Left lung (tissue), 10 donors: ENCODE measurements around the gene CDK14. TPM values are rescaled to one million over a fixed set of nuclear protein-coding genes. Genes with fewer than 3 reads are reported as not detected.

Experiments
- ATAC-seq: fragments of 200-7000 bp; cut with Tn5 transposase; one replicate; pipeline ENCODE4 v1.9.1; 2020; ENCODE audit warnings: moderate library complexity
- DNase-seq, 4 donors: peaks; one replicate each; pipeline ENCODE4 v3.0.0-alpha.2; 2013 to 2020
- H3K27ac ChIP-seq, 2 donors: fragments of 200-600 bp; sonication (generic) in 1 of 2; one replicate each; pipeline versions ENCODE4 v1.5.0 to v1.8.0; 2020 to 2021
- H3K27me3 ChIP-seq, 2 donors: fragments of 200-600 bp; sonication (generic) in 1 of 2; one replicate each; pipeline versions ENCODE4 v1.5.0 to v1.8.0; 2020 to 2021
- H3K36me3 ChIP-seq, 2 donors: fragments of 200-600 bp; sonication (generic) in 1 of 2; one replicate each; pipeline versions ENCODE4 v1.5.0 to v1.8.0; 2020 to 2021
- H3K4me1 ChIP-seq, 2 donors: fragments of 200-600 bp; one replicate each; pipeline ENCODE4 v1.8.0; 2021
- H3K4me3 ChIP-seq, 2 donors: fragments of 200-600 bp; sonication (generic) in 1 of 2; one replicate each; pipeline versions ENCODE4 v1.5.0 to v1.8.0; 2020 to 2021; ENCODE audit warnings: mild to moderate bottlenecking in 1 of 2
- H3K9me3 ChIP-seq, 2 donors: fragments of 200-600 bp; sonication (generic) in 1 of 2; one replicate each; pipeline versions ENCODE4 v1.5.0 to v1.8.0; 2020 to 2021
- CTCF ChIP-seq, 2 donors: fragments of 200-600 bp; sonication (generic) in 1 of 2; IDR thresholded peaks; one replicate each; pipeline versions ENCODE4 v1.5.0 to v1.8.0; 2021; ENCODE audit warnings: antibody characterized with exemption in 2 of 2
- intact Hi-C, 2 donors: fragments of 100-400 bp; cut with DNase I; formaldehyde crosslinking; loops; one replicate each; pipeline versions ENCODE4 v1.11.2 to v1.14.2; 2022
- polyA plus RNA-seq, 6 donors: library from polyadenylated mRNA; unstranded; fragments of 120-200 nt; gene quantifications; one replicate each; pipeline ENCODE4 v1.2.1, GENCODE V29; 2013; ENCODE audit not compliant: insufficient read length in 6 of 6
- total RNA-seq, 2 donors: library from RNA; stranded (reverse); fragmentation: NEBNext Ultra II Directional; extraction: Animal tissue kit (Norgen Biotek cat#: 25700); gene quantifications; one replicate each; pipeline ENCODE4 v1.2.1, GENCODE V29; 2021
- donor health status: DM: no; HTN: yes; CAD: no.
- donor health status: DM: no; HTN: no; CAD: no.

Gene CDK14
- total and polyA plus RNA-seq, 8 donors = 24.1 to 45.1 (median 30.0) TPM

- H3K36me3 ChIP-seq = no peaks in the 10 kb centered on the region
- H3K27ac ChIP-seq = no peak overlapping the region
- ATAC-seq (no peak), DNase-seq (no peak)
- no peak for TF ChIP-seq CTCF (IDR thresholded peaks at IDR 0.05)
- H3K27me3 ChIP-seq = no peaks in the 10 kb centered on the region
- no peaks in the 10 kb centered on the region for H3K4me1 ChIP-seq
- peaks cover 0 to 2% of the 10 kb centered on the region in 2 donors for H3K9me3 ChIP-seq
- intact Hi-C loops = no loop called here
- no peak overlapping the region for H3K4me3 ChIP-seq
Observed at GRCh38 chr7:91180746-91181145, 584.6 kb downstream of the CDK14 start.

- Histone ChIP-seq H3K27me3 (no peaks in the 10 kb centered on the region), H3K27ac (no peak overlapping the region), H3K9me3 (peaks cover 0 to 2% of the 10 kb centered on the region in 2 donors), H3K36me3 (no peaks in the 10 kb centered on the region), H3K4me1 (no peaks in the 10 kb centered on the region), H3K4me3 (no peak overlapping the region)
- no peak for TF ChIP-seq CTCF (IDR thresholded peaks at IDR 0.05)
- ATAC-seq = no peak
- intact Hi-C loops = no loop called here
- no peak for DNase-seq
Observed at GRCh38 chr7:91181949-91182348, 585.8 kb downstream of the CDK14 start.

GRCh38 chr7:91182819-91183764 is 587.0 kb downstream of the CDK14 start:
- Histone ChIP-seq H3K9me3 (peaks cover 0 to 2% of the 10 kb centered on the region in 2 donors), H3K27me3 (no peaks in the 10 kb centered on the region), H3K4me1 (no peaks in the 10 kb centered on the region), H3K4me3 (no peak overlapping the region), H3K27ac (no peak overlapping the region), H3K36me3 (no peaks in the 10 kb centered on the region)
- DNase-seq (no peak), ATAC-seq (peak; percentile 90)
- no peak for TF ChIP-seq CTCF (IDR thresholded peaks at IDR 0.05)
- intact Hi-C loops = no loop called here

- DNase-seq = no peak
Observed at GRCh38 chr7:91185771-91186170, 589.6 kb downstream of the CDK14 start.

More at GRCh38 chr7:91185771-91186170, 589.6 kb downstream of the CDK14 start:
- Histone ChIP-seq H3K9me3 (no peaks in the 10 kb centered on the region), H3K4me3 (no peak overlapping the region), H3K4me1 (no peaks in the 10 kb centered on the region), H3K36me3 (no peaks in the 10 kb centered on the region), H3K27ac (no peak overlapping the region), H3K27me3 (no peaks in the 10 kb centered on the region)
- no peak for TF ChIP-seq CTCF (IDR thresholded peaks at IDR 0.05)
- ATAC-seq = no peak
- intact Hi-C loops = no loop called here
